Hematopoietic multipotent progenitor cell treated with erythropoietin and hydrocortisone succinate and interleukin-3 and kit ligand, for 6 days (in vitro differentiated cells): ENCODE data around the gene DGKQ.

ENCODE experiments used
- DNase-seq: peaks from one replicate; pipeline ENCODE4 v3.0.0-alpha.2; 2015

Gene DGKQ, protein sequence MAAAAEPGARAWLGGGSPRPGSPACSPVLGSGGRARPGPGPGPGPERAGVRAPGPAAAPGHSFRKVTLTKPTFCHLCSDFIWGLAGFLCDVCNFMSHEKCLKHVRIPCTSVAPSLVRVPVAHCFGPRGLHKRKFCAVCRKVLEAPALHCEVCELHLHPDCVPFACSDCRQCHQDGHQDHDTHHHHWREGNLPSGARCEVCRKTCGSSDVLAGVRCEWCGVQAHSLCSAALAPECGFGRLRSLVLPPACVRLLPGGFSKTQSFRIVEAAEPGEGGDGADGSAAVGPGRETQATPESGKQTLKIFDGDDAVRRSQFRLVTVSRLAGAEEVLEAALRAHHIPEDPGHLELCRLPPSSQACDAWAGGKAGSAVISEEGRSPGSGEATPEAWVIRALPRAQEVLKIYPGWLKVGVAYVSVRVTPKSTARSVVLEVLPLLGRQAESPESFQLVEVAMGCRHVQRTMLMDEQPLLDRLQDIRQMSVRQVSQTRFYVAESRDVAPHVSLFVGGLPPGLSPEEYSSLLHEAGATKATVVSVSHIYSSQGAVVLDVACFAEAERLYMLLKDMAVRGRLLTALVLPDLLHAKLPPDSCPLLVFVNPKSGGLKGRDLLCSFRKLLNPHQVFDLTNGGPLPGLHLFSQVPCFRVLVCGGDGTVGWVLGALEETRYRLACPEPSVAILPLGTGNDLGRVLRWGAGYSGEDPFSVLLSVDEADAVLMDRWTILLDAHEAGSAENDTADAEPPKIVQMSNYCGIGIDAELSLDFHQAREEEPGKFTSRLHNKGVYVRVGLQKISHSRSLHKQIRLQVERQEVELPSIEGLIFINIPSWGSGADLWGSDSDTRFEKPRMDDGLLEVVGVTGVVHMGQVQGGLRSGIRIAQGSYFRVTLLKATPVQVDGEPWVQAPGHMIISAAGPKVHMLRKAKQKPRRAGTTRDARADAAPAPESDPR

DNA sequence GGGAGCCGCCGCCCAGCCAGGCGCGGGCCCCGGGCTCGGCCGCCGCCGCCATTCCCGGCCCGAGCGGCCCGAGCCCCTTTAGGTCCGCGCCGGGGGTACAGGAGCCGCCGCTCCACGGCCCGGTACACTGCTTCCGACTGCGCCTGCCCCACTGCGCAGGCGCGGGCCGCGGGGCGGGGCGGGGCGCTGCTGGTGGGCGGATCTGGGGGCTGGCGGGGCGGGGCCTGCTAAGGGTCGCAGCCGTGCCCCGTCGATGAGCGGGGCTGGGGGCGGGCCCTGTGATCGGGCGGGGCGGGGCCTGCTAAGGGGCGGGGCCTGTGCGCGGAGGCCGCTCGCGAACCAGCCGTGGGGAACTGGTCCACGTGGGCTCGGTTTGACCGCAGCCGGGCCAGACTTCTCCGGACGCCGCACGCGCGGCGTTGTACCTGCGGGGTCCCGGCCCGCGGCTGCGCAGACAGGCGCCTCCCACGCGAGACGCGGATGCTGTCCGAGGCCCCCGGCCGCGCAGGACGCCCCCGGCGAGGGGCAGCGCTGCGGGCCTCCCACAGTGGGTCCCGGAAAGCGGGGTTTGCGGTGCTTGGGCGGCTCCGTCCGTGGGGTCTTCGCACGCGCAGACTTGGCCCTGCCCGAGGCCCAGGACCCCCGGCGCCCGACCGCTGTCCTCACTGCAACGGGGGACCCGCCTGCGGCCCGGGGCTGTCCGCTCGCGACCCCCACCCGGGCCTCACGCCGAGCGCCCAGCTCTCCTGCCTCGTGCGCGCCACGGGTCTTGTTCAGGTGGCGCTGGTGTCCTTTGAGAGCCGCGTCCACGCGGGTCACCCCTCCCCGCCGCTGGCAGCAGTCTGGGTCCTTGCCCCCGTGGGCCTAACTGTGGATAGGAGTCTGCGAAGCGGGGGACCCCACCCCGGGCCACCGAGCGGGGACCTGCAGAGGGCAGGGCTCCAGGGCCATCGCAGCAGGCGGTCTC is at the start of gene DGKQ:
TSS of gene DGKQ (minus strand) at position 139 of the 967 bp plus-strand sequence. CDS start at position 52, 87 bp downstream.
- DNase-seq, result peak; percentile 88

DNA sequence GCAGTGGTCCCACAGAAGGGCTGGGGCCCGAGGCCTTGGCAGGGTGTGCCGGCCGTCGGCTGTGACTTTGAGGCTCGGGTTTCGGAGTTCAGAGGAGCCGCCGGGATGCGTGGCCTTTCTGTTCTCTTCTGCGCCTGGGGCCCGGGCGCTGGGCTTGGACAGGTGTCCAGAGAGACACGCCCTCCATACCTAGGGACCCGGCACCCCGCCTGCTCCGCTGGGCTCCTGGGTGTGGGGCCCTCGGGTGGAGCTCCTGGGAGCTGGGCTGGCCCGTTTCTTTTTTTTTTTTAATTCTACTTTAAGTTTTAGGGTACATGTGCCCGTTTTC is 49.3 kb upstream of the DGKQ start:
- no peak for DNase-seq

DNA sequence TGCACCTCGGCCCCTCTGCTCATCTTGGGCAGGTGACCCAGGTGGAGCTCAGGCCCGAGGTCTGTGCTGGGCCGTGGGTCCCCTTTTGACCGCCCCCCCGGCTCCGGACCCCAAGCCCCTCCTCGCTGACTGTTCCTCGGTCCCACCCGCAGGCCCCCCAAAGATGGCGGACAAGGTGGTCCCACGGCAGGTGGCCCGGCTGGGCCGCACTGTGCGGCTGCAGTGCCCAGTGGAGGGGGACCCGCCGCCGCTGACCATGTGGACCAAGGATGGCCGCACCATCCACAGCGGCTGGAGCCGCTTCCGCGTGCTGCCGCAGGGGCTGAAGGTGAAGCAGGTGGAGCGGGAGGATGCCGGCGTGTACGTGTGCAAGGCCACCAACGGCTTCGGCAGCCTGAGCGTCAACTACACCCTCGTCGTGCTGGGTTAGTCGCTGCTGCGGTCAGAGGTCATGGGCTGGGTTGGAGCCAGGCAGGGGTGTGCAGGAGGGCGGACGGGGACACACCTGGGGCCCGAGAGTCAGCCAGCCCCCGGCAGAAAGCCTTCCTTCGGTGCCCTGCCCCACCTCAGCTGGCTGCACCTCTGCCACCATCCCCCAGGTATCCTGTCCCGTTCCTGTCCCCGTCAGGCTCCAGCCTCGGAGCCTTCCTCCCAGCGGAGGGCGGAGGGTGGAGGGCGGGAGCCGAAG is 48.8 kb upstream of the DGKQ start:
- no peak for DNase-seq

DNA sequence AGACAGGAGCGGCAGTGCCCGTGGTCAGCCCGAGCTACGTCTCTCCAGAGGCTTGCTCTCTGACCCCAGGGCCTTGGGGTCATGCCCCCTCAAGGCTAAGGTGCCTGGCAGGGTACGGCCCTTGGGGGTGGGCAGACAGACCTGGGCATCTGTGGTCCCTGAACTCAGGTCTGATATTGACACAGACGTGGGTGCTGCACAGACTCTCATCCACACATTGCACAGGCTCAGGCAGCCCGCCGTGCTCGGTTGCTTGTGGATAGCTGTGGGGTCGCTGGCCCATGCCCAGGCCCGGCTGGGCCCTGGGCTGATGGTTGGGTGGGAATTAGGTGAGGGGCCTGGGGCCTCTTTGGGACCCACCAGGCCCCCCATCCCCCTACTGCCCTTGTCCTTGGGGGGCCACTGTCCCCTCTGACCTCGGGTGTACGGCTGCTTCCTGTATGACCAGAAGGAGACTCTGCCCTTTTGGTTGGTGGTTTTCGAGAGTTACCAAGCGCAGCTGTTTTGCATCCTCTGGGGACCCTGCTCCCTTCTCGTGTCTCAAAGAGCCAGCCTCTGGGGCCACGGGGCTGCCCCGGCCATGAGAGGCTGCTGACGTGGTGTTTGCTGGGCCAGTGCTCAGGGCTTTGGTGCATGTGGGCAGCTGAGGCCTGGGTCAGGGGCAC is 48.1 kb upstream of the DGKQ start:
- DNase-seq, result no peak

DNA sequence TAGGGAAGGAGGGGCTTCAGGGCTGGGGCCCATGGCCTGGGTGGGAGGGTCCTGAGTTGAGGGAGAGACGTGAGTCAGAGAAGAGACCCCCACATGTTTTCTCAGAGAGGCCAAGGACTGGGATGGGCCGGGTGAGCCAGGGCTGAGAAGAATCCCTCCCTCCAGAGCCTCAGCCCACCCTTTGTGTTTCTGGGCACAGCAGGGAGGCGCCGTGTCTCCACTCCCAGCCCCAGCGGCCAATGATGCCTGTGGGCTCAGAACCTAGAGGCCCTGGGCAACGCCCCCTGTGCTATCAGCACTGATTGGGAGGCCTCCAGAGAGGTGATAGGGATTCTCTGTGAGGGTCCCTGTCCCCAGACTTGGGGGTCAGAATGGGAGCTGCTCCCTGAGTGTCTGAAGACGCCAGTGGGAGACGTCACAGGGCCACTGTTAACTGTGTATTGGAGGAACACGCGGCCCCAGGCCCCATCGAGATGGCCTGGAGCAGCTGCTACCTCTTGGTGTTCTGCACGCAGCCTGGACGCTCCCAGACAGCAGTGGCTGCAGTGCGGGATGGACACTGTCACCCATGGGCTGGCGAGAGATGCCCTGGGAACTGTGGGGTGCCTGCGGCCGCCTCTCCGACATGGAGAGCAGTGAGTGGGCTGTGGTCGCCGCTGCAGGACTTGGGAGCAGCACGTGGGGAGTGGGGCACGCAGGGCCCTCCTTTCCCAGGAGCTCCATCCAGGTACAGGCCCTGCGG is 46.5 kb upstream of the DGKQ start:
- peak; percentile 66 for DNase-seq

DNA sequence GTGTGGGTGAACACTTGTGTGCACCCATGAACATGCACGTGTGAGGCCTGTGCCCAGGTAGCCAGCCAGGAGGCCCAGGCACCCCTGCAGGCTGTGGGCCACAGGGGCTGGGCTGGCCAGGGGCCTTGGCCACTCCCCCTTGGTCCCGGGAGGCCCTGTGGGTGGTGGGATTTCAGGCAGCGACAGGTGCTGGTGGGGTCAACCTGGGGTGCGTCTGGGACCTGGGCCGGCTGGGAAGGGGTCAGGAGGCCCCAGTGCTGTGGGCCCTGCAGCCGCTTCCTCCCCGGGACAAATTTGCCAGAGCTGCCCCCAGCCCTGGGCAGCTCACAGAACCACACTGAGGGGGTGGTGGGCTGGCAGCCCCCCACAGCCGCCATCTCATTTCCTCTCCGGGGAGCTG is 46.0 kb upstream of the DGKQ start:
- DNase-seq, result no peak

DNA sequence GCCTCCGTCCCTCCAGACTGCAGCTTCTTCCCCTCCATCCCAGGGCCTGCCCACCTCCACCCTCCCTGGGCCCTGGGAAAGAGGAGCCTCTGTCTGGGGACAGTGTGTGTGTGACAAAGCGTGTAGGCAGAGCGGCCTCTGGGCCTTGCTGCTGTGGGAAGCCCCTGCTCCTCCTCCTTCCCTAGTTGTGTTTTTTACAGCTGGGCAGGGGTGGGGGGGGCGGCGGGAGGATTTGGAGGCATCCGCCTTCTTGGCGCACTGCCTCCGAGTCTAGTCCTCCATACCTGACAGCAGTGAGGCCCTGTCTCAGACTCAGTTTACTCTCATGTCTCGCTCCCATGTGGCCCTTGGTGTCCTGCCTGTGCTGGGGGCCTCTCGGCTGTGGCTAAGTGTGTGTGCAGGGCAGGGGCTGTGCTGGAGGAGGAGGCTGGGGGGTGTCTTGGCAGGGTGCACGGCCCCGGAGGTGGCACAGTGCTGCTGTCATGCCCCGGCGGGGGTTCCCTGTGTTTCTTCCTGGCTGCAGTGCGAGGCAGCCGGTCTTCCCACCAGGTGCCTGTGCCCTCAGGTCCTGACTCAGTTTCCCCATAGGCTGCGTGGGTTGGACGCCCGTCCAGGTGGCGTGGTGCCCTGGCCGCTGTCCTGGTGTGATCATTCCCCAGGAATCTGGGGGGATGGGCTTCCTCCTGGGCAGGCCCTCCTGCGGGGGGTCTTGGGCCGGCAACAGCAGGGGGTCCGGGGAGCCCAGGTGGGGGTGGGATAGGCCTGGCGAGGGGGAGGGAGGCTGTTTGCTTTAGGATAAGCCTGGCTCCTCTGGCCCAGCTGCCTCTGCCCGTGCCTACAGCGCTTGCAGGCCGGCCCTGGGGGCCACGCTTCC is 45.0 kb upstream of the DGKQ start:
- DNase-seq, result no peak

DNA sequence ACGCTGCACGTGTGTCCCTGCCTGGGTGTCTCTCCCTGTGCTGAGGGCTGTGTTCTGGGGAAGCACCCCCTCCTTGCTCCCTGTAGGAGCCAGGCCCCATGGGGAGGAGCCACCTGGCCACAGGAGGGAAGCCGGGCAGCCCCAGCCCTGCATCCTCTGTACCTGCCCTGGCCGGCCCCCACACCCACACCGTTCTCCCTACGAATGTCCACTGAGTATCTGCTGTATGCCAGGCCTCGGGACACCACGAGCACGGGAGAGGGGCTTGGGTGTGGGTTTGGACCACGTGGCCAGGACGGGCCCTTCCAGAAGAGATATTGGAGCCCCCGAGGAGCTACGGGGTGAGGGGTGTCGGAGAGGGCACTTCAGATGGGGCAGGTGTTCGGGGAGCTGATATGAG is 44.3 kb upstream of the DGKQ start:
- no peak for DNase-seq

DNA sequence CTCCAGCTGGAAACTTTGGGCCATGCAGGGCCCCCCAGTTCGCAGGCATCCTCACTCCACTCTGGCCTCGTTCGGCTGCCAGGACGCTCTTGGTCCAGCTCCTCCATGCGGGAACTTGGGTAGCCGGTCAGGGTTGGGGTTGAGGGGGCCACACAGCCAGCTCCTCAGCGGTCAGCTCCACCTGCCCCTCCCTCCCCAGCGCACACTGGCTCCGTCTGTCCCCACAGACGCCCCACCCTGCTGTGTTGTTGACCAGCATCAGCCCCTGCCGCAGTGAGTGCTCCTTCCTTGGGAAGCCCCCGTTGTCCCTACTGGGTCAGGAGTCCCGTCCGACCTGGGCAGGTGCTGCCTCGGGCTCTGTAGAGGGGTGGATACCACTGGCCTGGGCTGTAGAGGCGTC is 43.8 kb upstream of the DGKQ start:
- DNase-seq, result no peak

DNA sequence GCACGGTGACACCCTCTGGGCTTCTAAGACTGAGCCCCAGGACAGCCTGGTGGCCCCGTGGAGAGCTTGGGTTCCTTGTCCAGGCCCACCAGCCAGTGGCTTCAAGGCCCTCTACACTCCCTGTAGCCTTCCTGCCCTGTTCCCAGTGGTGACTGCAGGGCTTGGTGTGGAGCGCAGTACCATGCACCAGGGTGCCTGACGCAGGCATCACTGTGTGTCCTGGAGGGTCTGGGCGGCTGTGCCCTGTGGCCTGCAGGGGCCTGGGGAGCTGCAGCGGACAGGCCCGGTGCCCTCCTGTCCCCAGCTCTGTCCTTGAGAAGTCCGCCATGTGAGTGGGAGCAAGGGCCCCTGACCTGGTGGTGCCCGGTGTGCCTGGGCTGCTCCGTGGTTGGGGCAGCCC is 42.4 kb upstream of the DGKQ start:
- DNase-seq, result no peak

DNA sequence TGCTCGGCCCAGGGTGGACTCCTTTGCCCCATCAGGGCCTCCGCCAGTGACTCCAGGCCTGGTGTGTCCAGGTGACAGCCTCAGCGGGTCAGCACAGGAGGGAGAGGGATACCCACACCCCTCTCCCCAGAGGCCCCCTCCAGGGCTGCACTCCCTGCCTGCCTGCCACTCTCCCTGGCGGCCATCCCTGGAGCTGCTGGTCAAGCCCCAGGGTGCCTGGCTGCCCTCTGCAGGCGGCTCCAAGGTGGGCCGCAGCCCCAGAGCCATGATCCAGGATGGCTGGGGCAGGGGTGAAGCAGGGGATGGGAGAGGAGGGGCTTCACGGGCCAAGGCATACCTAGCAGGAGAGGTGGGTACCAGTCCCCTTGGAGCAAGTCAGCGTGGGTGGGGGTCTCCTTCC is 41.8 kb upstream of the DGKQ start:
- no peak for DNase-seq

DNA sequence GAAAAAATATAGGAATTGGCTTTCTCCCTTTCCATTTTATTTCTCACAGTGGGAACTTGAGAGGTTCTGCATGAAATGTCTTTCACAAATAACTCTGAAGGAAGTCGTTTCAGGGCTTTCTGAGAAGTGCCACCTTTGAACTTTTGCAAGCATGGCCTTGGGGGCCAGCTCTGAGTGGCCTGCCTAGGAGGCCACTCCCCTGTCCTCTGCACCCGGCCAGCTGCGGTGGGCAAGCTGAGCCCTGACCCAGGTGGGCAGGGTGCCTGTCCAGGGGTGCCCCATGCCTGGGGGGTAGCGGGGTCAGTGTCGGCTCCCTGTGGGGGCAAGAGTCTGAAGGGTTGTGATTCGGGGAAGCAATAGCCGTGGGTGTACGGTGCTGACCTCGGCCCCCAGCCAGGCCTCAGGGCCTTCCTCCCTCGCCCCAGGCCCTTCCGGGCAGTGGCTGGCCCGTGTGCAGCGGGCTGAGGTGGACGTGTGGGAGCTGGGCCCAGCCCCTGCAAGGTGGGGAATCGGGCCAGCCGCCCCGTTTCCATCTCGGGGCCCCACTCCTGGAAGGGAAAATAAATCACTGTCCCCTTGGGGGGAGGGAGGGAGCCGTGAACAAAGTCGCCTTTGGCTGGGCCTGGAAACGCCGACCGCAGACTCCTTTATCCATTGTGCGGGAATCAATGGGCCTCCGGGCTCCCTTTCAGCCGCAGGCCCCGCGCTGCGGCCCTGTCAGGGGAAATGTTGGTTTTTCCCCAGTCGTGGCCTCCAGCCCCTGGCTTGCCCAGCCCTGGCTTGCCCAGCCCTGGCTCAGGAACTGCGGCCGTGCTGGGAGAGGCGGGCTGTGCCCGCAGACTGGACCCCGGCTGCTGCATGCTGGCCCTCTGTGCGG is 41.2 kb upstream of the DGKQ start:
- no peak for DNase-seq

DNA sequence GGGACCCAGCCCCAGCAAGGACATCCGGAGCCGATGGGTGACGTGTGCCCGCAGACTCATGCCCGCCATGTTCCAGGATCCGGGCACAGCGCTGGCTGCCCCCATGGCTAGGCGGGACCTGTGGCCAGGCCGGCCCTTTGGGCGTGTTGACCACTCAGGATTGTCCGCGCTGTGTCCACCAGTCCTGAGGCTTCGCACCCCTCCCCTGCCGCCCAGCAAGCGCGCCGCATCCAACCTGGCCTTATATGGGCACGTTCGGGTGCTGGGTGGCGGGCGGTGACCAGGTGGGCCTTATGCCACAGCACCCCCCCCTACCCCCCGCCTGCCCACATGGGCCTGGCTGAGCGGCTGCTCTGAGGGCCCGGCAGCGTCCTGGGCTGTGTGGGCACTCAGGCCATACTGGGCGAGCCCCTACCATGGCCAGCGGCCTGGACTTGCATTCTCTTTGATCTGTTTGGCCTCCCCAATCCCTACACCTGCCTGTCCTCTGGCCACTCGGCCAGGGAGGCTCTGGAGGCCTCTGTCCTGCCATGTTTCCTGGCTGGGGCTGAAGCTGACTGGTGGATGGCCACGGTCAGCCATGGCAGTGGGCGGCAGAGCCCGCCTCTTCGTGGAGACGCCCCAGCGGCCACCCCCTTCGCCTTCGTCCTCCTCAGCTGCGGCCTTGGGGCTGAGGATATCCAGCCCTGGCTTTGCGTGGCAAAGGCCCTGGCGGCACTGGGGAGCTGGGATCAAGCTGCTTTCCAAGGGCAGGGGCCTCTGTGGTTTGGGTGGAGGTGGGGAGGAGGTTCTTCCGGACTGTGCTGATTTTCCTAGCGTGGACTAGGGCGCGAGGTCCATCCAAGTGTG is 40.1 kb upstream of the DGKQ start:
- DNase-seq, result no peak

DNA sequence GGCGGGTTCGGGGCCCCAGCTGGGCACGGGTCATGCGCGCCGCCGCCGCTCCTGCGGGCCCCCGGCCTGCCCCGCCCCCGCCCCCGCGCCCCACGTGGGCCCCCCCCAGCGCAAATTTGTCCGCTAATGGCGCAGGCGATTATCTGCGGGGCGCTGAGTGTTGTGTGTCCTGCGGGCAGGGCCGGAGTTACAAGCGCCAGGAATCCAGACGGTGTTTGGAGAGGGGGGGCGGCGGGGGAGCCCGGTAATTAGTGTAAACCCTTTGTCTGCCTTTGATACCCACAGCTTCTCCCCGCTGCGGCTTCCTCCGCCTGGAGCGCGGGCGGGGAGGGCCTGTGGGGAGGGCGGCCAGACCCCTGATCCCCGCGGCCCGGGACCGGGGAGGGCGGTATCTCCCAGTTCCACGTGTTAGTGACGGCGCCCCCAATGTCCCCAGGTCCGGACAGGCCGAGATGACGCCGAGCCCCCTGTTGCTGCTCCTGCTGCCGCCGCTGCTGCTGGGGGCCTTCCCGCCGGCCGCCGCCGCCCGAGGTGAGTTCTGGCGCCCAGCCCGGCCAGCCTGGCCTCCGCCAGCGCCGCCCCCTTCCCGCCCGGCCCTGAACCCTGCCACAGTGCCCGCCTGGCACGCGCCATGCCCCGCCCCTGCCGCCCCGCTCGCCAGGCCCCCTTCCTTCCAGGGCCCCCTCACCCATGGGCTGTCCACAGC is 38.8 kb upstream of the DGKQ start:
- DNase-seq, result peak; percentile 72

DNA sequence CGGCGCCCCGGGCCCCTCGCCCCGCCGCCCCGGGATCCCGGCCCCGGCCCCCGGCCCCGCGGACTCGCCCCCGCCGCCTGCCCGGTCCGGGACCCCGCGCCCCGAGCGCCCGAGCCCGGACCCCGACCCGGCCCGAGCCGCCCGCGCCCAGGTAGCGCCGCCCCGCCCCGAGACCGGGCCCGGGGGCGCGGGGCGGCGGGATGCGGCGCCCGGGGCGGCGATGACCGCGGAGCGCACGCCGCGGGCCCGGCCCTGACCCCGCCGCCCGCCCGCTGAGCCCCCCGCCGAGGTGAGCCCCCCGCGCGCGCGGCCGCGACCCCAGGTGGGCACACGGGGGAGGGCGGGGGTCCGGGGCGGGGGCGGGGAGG is 38.3 kb upstream of the DGKQ start:
- DNase-seq, result no peak

DNA sequence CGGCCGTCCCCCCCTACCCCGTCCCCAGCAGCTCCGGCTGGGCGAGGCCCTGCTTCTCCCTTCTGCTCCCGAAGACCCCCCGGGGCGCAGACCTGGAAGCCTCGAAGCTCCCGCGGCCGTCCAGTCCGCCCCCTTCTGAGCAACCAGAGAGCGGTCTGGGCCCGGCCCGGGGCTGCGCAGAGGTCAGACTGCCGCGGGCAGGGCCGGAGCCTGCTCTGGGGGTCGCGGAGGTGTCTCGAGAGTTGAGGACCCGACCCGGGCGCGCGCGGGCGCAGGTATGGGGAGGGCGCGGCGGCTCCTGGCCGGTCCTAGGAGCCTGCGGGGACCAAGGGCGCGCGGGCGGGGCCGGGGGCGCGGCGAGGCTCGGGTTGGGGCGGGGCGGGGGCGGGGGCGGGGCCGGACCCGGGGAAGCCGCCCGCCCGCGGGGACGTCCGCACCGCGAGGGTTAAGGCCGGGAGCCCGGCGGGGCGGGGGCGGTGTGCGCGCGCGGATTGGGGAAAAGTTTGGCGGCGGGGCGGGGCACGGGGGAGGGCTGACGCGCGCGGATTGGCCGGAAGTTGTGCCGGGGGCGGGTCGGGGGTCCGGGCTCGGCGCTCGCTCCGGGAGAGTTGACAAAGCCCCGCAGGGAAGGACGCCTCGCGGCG is 37.8 kb upstream of the DGKQ start, which contains the start of gene FGFRL1:
TSS of gene FGFRL1 (plus strand) at position 605 of the 644 bp plus-strand sequence. CDS start 860 bp downstream, outside the sequence.
- DNase-seq, result peak; percentile 95
